Measurements from ENCODE around the gene MRPS16. TPM values are rescaled to one million over a fixed set of nuclear protein-coding genes. Genes with fewer than 3 reads are reported as not detected.

The MRPS16 gene
- total and polyA plus RNA-seq, 9 of the 15 experiments (the other 6 are each of a cell fraction or from before 2014, with no cell fraction given): 65.0 to 239 (median 146) TPM

DNA sequence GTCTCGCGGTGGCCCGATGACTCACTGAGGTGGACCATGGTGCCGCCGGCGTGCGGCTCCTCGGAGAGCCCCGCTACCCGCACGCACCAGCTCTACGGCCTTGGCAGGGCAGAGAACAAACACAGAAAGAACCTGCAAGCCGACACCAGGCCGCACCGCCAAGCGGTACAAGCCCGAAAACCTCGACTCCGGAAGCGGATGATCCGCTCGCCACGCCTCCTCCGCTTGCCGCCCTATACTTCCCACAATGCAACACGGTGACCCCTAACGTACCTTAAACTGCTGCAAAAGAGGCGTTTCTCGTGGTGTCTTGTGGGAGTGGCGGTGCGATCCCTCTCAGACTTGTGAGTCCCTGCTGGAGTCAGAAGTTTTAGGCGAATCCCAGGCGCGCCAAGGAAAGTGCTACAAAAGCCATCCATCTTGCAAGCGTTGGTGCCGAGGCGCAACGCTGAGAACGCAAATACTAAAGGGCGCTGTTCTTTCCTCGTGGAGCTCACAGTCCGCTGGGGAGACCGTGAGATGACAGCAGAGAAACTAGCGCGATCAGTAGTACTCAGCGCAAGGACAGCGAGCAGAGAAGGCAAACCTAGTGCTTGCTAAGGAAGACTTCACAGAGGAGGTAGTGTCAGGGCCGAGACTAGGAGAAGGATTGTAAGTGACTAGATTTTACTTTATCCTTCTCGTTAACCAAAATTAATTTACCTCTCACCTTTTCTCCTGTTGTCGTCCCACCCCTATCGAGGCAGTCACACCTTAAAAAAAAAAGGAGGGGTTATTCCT lies at the start of gene MRPS16 (continued):
- TF ChIP-seq LEF1 (IDR thresholded peaks at IDR 0.05) (no peak; the same call in 1 of the 2 replicates), HNRNPUL1 (IDR thresholded peaks at IDR 0.05; ENCODE audit: low read length) (no peak), CBFA2T3 (IDR thresholded peaks at IDR 0.05) (no peak; the same call in 1 of the 2 replicates), TFAM (CRISPR knock-in tag; conservative IDR thresholded peaks at IDR 0.05) (no peak), CBFB (CRISPR knock-in tag; IDR thresholded peaks at IDR 0.05) (no peak), SMARCE1 (IDR thresholded peaks at IDR 0.05) (peak; percentile 52; the same call in 1 of the 2 replicates), TAF9B (IDR thresholded peaks at IDR 0.05; ENCODE audit: partially characterized antibody) (peak; percentile 89), MED1 (CRISPR knock-in tag; IDR thresholded peaks at IDR 0.05; ENCODE audit: borderline replicate concordance) (no peak), GATA2 (CRISPR knock-in tag; IDR thresholded peaks at IDR 0.05) (peak; percentile 51; the same call in 1 of the 2 replicates), CBX1 (IDR thresholded peaks at IDR 0.05; ENCODE audit: low read depth) (peak; percentile 90), ZNF644 (tag; IDR thresholded peaks at IDR 0.05; ENCODE audit: low read depth) (no peak; the same call in 1 of the 2 replicates), POLR2AphosphoS5 (IDR thresholded peaks at IDR 0.05; ENCODE audit: control insufficient read depth, insufficient read depth, low read depth, low read length) (peak; percentile 88), NFYB (IDR thresholded peaks at IDR 0.05; ENCODE audit: extremely low read depth, insufficient read length) (no peak), NFATC3 (IDR thresholded peaks at IDR 0.05) (0 out of 2 replicates have a peak, but pooled peaks have one; percentile 46)
- TF ChIP-seq, protein P1, sequence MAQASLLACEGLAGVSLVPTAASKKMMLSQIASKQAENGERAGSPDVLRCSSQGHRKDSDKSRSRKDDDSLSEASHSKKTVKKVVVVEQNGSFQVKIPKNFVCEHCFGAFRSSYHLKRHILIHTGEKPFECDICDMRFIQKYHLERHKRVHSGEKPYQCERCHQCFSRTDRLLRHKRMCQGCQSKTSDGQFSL (CRISPR knock-in tag; IDR thresholded peaks at IDR 0.05): 0 out of 2 replicates have a peak, but pooled peaks have one; percentile 34
- TF ChIP-seq, protein P1 (tag; IDR thresholded peaks at IDR 0.05): no peak
- TF ChIP-seq, protein P2, sequence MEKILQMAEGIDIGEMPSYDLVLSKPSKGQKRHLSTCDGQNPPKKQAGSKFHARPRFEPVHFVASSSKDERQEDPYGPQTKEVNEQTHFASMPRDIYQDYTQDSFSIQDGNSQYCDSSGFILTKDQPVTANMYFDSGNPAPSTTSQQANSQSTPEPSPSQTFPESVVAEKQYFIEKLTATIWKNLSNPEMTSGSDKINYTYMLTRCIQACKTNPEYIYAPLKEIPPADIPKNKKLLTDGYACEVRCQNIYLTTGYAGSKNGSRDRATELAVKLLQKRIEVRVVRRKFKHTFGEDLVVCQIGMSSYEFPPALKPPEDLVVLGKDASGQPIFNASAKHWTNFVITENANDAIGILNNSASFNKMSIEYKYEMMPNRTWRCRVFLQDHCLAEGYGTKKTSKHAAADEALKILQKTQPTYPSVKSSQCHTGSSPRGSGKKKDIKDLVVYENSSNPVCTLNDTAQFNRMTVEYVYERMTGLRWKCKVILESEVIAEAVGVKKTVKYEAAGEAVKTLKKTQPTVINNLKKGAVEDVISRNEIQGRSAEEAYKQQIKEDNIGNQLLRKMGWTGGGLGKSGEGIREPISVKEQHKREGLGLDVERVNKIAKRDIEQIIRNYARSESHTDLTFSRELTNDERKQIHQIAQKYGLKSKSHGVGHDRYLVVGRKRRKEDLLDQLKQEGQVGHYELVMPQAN (IDR thresholded peaks at IDR 0.05; ENCODE audit: borderline replicate concordance): peak; percentile 94
- TF ChIP-seq, protein P3, sequence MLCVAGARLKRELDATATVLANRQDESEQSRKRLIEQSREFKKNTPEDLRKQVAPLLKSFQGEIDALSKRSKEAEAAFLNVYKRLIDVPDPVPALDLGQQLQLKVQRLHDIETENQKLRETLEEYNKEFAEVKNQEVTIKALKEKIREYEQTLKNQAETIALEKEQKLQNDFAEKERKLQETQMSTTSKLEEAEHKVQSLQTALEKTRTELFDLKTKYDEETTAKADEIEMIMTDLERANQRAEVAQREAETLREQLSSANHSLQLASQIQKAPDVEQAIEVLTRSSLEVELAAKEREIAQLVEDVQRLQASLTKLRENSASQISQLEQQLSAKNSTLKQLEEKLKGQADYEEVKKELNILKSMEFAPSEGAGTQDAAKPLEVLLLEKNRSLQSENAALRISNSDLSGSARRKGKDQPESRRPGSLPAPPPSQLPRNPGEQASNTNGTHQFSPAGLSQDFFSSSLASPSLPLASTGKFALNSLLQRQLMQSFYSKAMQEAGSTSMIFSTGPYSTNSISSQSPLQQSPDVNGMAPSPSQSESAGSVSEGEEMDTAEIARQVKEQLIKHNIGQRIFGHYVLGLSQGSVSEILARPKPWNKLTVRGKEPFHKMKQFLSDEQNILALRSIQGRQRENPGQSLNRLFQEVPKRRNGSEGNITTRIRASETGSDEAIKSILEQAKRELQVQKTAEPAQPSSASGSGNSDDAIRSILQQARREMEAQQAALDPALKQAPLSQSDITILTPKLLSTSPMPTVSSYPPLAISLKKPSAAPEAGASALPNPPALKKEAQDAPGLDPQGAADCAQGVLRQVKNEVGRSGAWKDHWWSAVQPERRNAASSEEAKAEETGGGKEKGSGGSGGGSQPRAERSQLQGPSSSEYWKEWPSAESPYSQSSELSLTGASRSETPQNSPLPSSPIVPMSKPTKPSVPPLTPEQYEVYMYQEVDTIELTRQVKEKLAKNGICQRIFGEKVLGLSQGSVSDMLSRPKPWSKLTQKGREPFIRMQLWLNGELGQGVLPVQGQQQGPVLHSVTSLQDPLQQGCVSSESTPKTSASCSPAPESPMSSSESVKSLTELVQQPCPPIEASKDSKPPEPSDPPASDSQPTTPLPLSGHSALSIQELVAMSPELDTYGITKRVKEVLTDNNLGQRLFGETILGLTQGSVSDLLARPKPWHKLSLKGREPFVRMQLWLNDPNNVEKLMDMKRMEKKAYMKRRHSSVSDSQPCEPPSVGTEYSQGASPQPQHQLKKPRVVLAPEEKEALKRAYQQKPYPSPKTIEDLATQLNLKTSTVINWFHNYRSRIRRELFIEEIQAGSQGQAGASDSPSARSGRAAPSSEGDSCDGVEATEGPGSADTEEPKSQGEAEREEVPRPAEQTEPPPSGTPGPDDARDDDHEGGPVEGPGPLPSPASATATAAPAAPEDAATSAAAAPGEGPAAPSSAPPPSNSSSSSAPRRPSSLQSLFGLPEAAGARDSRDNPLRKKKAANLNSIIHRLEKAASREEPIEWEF (CRISPR knock-in tag; IDR thresholded peaks at IDR 0.05): no peak
